ENCODE results near the gene APOA5. TPM values are rescaled to one million over a fixed set of nuclear protein-coding genes. Genes with fewer than 3 reads are reported as not detected.

Gene APOA5
- total and polyA plus RNA-seq, 2 of the 13 experiments (the other 11 are each of a cell fraction or from before 2014, with no cell fraction given) = 44.0 to 49.1 TPM

DNA sequence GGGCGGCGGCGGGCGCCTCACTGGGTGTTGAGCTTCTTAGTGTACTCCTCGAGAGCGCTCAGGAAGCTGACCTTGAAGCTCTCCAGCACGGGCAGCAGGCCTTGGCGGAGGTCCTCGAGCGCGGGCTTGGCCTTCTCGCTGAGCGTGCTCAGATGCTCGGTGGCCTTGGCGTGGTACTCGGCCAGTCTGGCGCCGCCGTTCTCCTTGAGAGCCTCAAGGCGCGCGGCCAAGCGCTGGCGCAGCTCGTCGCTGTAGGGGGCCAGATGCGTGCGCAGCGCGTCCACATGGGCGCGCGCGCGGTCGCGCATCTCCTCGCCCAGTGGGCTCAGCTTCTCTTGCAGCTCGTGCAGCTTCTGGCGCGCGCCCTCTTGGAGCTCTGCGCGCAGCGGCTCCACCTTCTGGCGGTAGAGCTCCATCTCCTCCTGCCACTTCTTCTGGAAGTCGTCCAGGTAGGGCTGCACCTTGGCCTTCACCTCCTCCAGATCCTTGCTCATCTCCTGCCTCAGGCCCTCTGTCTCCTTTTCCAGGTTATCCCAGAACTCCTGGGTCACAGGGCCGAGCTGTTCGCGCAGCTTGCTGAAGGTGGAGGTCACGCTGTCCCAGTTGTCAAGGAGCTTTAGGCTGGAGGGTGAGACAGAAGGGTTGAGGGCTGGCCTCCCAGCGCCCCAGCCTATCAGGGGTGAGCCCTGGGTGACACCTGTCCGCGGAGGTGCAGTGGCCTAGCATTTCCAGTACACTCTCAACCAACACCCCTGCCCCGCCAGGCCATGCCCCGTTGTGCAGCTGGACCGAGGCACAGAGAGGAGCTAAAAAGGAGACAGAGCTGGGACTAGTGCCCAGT, 44.3 kb upstream of the APOA5 start (continued):
- TF ChIP-seq, protein P1, sequence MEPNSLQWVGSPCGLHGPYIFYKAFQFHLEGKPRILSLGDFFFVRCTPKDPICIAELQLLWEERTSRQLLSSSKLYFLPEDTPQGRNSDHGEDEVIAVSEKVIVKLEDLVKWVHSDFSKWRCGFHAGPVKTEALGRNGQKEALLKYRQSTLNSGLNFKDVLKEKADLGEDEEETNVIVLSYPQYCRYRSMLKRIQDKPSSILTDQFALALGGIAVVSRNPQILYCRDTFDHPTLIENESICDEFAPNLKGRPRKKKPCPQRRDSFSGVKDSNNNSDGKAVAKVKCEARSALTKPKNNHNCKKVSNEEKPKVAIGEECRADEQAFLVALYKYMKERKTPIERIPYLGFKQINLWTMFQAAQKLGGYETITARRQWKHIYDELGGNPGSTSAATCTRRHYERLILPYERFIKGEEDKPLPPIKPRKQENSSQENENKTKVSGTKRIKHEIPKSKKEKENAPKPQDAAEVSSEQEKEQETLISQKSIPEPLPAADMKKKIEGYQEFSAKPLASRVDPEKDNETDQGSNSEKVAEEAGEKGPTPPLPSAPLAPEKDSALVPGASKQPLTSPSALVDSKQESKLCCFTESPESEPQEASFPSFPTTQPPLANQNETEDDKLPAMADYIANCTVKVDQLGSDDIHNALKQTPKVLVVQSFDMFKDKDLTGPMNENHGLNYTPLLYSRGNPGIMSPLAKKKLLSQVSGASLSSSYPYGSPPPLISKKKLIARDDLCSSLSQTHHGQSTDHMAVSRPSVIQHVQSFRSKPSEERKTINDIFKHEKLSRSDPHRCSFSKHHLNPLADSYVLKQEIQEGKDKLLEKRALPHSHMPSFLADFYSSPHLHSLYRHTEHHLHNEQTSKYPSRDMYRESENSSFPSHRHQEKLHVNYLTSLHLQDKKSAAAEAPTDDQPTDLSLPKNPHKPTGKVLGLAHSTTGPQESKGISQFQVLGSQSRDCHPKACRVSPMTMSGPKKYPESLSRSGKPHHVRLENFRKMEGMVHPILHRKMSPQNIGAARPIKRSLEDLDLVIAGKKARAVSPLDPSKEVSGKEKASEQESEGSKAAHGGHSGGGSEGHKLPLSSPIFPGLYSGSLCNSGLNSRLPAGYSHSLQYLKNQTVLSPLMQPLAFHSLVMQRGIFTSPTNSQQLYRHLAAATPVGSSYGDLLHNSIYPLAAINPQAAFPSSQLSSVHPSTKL (CRISPR knock-in tag; IDR thresholded peaks at IDR 0.05) = peak; percentile 38; the same call in 1 of the 2 replicates
- TF ChIP-seq, protein P2, sequence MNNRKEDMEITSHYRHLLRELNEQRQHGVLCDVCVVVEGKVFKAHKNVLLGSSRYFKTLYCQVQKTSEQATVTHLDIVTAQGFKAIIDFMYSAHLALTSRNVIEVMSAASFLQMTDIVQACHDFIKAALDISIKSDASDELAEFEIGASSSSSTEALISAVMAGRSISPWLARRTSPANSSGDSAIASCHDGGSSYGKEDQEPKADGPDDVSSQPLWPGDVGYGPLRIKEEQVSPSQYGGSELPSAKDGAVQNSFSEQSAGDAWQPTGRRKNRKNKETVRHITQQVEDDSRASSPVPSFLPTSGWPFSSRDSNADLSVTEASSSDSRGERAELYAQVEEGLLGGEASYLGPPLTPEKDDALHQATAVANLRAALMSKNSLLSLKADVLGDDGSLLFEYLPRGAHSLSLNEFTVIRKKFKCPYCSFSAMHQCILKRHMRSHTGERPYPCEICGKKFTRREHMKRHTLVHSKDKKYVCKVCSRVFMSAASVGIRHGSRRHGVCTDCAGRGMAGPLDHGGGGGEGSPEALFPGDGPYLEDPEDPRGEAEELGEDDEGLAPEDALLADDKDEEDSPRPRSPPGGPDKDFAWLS (CRISPR knock-in tag; IDR thresholded peaks at IDR 0.05; ENCODE audit: borderline replicate concordance) = no peak
- TF ChIP-seq MTERF4 (CRISPR knock-in tag; IDR thresholded peaks at IDR 0.05) (0 out of 2 replicates have a peak, but pooled peaks have one; percentile 17), ZNF292 (CRISPR knock-in tag; IDR thresholded peaks at IDR 0.05; ENCODE audit: borderline replicate concordance, low read depth) (no peak), YEATS4 (CRISPR knock-in tag; IDR thresholded peaks at IDR 0.05; ENCODE audit: borderline replicate concordance) (peak; percentile 72), ZNF24 (IDR thresholded peaks at IDR 0.05) (no peak), ZNF761 (CRISPR knock-in tag; conservative IDR thresholded peaks at IDR 0.05) (no peak), TOE1 (CRISPR knock-in tag; IDR thresholded peaks at IDR 0.05) (no peak), SOX13 (IDR thresholded peaks at IDR 0.05) (peak; percentile 15; the same call in 1 of the 2 replicates), SOX13 (CRISPR knock-in tag; conservative IDR thresholded peaks at IDR 0.05 in 1 of 2, IDR thresholded peaks at IDR 0.05 in 1 of 2) (peak in 1 of 2 experiments; percentile 28; a peak in 1 of 4 replicates), CREB1 (IDR thresholded peaks at IDR 0.05) (no peak), CREB1 (CRISPR knock-in tag; IDR thresholded peaks at IDR 0.05) (no peak), ZFP37 (CRISPR knock-in tag; IDR thresholded peaks at IDR 0.05; ENCODE audit: borderline replicate concordance) (0 out of 2 replicates have a peak, but pooled peaks have one; percentile 70)
- TF ChIP-seq, protein P3, sequence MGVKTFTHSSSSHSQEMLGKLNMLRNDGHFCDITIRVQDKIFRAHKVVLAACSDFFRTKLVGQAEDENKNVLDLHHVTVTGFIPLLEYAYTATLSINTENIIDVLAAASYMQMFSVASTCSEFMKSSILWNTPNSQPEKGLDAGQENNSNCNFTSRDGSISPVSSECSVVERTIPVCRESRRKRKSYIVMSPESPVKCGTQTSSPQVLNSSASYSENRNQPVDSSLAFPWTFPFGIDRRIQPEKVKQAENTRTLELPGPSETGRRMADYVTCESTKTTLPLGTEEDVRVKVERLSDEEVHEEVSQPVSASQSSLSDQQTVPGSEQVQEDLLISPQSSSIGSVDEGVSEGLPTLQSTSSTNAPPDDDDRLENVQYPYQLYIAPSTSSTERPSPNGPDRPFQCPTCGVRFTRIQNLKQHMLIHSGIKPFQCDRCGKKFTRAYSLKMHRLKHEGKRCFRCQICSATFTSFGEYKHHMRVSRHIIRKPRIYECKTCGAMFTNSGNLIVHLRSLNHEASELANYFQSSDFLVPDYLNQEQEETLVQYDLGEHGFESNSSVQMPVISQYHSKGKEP (CRISPR knock-in tag; IDR thresholded peaks at IDR 0.05) = no peak

Data from HepG2 (cell line).